GM12875 (cell line): ENCODE measurements around the gene MRPL27.

Source experiments
- H3K4me3 ChIP-seq: one replicate; pipeline ENCODE4 v1.5.1; 2011; ENCODE audit warnings: low read depth, low read length, control low read depth
- CTCF ChIP-seq: IDR thresholded peaks from 2 replicates; pipeline ENCODE4 v1.5.1; 2011; ENCODE audit warnings: low read depth, mild to moderate bottlenecking, control low read depth, inconsistent platforms, low read length, moderate library complexity, borderline replicate concordance; ENCODE audit not compliant: insufficient read depth

The MRPL27 gene

GRCh38 chr17:50359005-50359699 is 13.8 kb downstream of the MRPL27 start:
- no peak overlapping the region for H3K4me3 ChIP-seq
- TF ChIP-seq CTCF: no peak

- no peak for TF ChIP-seq CTCF
Observed at GRCh38 chr17:50358177-50358576, 14.8 kb downstream of the MRPL27 start.

GRCh38 chr17:50356892-50357510 is 16.0 kb downstream of the MRPL27 start:
- no peak overlapping the region for H3K4me3 ChIP-seq
- no peak for TF ChIP-seq CTCF

More at GRCh38 chr17:50358177-50358576, 14.8 kb downstream of the MRPL27 start:
- H3K4me3 ChIP-seq: no peak overlapping the region

- TF ChIP-seq CTCF: no peak
- H3K4me3 ChIP-seq: no peak overlapping the region
Observed at GRCh38 chr17:50356418-50356817, 16.6 kb downstream of the MRPL27 start.

GRCh38 chr17:50355701-50356341 is 17.2 kb downstream of the MRPL27 start:
- no peak for TF ChIP-seq CTCF
- no peak overlapping the region for H3K4me3 ChIP-seq

GRCh38 chr17:50355336-50355700 is 17.7 kb downstream of the MRPL27 start:
- no peak for TF ChIP-seq CTCF
- H3K4me3 ChIP-seq: no peak overlapping the region
